PC-9 (cell line): ENCODE data around the gene FGD5.

ENCODE experiments used
- EZH2 ChIP-seq: fragments of 200-600 bp; sonication (generic); IDR thresholded peaks from 2 replicates; pipeline ENCODE4 v1.8.0; 2017; ENCODE audit warnings: antibody characterized with exemption, low read depth
- TF ChIP-seq, protein P1 (sequence below): fragments of 200-600 bp; sonication (generic); conservative IDR thresholded peaks from 2 replicates; pipeline ENCODE4 v1.6.1; 2017; ENCODE audit warnings: mixed run types, antibody characterized with exemption, mild to moderate bottlenecking, moderate library complexity

DNA sequence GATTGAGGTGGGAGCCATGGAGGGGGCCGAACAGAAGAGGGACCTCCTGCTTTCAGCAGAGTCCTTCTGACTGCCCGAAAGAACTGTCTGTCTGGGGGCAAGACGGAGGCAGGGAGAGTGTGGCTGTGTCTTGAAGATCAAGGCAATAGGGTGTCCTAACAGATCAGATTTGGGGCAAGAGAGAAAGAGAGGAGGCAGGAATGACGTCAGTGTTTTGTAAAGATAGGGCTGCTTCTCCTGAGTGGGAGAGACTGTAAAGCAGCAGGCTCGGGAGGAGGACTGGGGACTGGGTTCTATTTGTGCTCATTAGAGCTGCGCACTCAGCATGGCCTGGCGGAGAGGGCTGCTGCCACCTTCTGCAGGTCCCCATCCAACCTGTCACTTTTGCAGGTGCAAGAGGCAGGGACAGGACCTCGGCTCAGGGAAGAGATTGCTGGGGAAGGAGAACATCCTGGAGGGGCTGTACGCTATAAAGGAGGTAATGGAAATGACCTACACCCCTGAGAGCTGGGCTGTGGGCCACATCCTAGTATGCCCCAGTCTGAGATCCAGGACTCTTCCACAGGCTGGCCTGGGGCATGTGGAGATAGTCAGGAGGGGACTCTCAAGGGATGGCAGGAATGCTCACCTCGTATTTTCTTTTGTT, 29.0 kb upstream of the FGD5 start:
- TF ChIP-seq, protein P1, sequence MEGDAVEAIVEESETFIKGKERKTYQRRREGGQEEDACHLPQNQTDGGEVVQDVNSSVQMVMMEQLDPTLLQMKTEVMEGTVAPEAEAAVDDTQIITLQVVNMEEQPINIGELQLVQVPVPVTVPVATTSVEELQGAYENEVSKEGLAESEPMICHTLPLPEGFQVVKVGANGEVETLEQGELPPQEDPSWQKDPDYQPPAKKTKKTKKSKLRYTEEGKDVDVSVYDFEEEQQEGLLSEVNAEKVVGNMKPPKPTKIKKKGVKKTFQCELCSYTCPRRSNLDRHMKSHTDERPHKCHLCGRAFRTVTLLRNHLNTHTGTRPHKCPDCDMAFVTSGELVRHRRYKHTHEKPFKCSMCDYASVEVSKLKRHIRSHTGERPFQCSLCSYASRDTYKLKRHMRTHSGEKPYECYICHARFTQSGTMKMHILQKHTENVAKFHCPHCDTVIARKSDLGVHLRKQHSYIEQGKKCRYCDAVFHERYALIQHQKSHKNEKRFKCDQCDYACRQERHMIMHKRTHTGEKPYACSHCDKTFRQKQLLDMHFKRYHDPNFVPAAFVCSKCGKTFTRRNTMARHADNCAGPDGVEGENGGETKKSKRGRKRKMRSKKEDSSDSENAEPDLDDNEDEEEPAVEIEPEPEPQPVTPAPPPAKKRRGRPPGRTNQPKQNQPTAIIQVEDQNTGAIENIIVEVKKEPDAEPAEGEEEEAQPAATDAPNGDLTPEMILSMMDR = no peak
- TF ChIP-seq EZH2 = no peak
